Measurements from ENCODE around the gene GPC5. TPM values are rescaled to one million over a fixed set of nuclear protein-coding genes. Genes with fewer than 3 reads are reported as not detected.

The GPC5 gene
- total RNA-seq, 1 donor from 2014 or later = 0.17 TPM

DNA sequence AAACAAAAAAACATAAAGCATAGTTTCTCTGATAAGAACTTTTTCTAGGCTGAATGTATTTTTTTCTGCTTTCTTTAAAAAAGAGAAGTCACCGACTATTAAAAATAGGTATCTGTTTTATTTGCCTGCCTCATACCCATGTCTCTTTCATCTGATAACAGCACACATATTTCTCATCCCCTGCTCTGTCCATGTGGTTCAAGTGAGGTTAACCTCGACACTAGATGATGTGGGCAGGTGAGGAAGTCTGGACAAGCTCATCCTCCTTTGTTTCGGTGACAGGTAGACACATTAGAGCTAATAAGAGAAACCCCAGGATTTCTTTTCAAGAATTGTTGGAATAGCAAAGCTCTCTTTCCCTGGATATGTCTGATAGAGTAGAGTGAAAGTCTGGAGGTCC lies 222.7 kb downstream of the GPC5 start:
- no peaks in the 10 kb centered on the region for H3K36me3 ChIP-seq (ENCODE audit: control insufficient read depth, insufficient read depth, low read length)
- no peak overlapping the region for H3K4me3 ChIP-seq (ENCODE audit: low read depth, low read length)
- no peak for DNase-seq (ENCODE audit: low read depth)
- TF ChIP-seq, protein P1, sequence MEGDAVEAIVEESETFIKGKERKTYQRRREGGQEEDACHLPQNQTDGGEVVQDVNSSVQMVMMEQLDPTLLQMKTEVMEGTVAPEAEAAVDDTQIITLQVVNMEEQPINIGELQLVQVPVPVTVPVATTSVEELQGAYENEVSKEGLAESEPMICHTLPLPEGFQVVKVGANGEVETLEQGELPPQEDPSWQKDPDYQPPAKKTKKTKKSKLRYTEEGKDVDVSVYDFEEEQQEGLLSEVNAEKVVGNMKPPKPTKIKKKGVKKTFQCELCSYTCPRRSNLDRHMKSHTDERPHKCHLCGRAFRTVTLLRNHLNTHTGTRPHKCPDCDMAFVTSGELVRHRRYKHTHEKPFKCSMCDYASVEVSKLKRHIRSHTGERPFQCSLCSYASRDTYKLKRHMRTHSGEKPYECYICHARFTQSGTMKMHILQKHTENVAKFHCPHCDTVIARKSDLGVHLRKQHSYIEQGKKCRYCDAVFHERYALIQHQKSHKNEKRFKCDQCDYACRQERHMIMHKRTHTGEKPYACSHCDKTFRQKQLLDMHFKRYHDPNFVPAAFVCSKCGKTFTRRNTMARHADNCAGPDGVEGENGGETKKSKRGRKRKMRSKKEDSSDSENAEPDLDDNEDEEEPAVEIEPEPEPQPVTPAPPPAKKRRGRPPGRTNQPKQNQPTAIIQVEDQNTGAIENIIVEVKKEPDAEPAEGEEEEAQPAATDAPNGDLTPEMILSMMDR (IDR thresholded peaks at IDR 0.05; ENCODE audit: insufficient read depth, low read length, poor library complexity, severe bottlenecking) = no peak
- no peaks in the 10 kb centered on the region for H3K27me3 ChIP-seq (ENCODE audit: control insufficient read depth, insufficient read depth, low read length)

DNA sequence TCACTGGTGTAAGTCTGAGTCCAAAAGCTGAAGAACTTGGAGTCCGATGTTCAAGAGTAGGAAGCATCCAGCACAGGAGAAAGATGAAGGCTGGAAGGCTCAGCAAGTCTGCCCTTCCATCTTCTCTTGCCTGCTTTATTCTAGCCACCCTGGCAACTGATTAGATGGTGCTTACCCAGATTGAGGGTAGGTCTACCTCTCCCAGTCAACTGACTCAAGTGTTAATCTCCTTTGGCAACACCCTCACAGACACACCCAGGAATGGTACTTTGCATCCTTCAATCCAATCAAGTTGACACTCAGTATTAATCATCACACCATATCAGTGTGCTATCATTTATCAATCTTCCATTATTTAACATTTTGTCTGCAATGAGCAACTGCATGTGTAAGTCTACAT lies 223.5 kb downstream of the GPC5 start:
- Histone ChIP-seq H3K4me3 (ENCODE audit: low read depth, low read length) (no peak overlapping the region), H3K36me3 (ENCODE audit: control insufficient read depth, insufficient read depth, low read length) (no peaks in the 10 kb centered on the region), H3K27me3 (ENCODE audit: control insufficient read depth, insufficient read depth, low read length) (no peaks in the 10 kb centered on the region)
- TF ChIP-seq, protein P1 (IDR thresholded peaks at IDR 0.05; ENCODE audit: insufficient read depth, low read length, poor library complexity, severe bottlenecking) = no peak
- no peak for DNase-seq (ENCODE audit: low read depth)

DNA sequence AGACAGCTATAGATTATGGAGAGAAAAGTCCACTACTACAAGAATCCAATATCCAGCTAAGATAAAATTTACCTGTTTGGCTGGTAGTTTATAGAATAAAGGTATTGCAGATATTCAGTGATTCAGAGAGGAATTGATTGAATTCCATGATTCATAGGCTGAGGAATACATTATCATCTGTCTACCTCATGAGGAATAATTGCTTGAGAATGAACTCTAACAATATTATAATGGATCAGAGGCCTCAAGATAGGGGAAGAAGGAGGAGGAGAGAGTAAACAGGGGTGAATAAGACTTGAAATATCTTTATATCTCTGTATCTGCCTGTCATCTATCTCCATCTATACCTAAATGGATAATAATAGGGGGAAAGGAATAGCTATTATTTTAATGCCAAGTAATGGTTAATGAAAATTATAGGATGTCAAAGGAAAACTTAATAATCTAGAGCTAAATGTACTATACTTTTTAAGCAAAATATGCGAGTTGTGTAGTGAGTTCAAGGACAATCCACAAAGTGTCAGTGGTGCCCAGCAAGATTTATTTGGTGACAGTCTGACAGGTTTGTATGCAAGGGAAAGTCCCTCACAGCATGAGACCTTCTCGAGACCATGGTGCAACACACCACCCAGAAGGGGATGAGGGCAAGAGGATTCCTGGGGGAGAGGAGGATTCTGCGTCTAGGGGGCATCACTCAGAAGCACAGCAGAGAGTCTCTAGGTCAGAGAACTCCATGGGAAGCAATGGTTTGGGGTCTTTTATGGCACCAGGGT lies 224.5 kb downstream of the GPC5 start:
- Histone ChIP-seq H3K4me3 (ENCODE audit: low read depth, low read length) (no peak overlapping the region), H3K27me3 (ENCODE audit: control insufficient read depth, insufficient read depth, low read length) (no peaks in the 10 kb centered on the region), H3K36me3 (ENCODE audit: control insufficient read depth, insufficient read depth, low read length) (no peaks in the 10 kb centered on the region)
- TF ChIP-seq, protein P1 (IDR thresholded peaks at IDR 0.05; ENCODE audit: insufficient read depth, low read length, poor library complexity, severe bottlenecking) = no peak
- DNase-seq (ENCODE audit: low read depth) = no peak

DNA sequence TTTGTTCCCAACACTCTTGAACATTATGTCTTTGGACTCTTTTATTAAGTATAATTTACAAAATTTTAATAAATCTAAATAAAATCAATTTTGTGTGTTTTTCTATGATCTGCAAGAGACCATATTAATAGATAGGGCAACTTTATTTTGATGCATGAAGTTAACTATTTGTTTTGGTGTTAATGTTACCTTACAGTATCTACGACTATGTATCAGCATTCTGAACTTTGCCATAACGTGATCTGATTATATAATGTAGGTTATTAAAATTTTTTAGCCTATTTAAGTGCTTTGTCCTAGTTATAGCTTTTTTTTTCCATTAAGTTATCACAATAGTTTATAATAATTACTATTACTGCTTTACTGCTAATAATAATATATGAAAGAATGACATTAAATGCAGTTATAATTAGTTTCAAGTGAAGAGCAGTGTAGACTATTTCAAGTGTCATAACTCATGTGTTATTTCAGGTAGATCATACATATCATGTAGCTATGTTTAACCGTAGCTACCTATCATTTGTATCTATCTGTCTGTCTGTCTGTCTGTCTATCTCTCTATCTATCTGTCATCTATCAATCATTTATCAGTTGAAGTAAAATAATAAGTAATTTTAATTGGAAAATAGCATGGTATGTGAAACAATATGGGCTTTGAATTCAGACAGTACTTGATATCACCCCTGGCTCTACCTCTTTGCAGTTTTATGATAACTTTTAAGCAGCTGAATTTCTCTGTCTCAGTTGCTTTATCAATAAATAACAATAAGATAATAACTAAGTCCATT lies 229.7 kb downstream of the GPC5 start:
- no peak for DNase-seq (ENCODE audit: low read depth)

DNA sequence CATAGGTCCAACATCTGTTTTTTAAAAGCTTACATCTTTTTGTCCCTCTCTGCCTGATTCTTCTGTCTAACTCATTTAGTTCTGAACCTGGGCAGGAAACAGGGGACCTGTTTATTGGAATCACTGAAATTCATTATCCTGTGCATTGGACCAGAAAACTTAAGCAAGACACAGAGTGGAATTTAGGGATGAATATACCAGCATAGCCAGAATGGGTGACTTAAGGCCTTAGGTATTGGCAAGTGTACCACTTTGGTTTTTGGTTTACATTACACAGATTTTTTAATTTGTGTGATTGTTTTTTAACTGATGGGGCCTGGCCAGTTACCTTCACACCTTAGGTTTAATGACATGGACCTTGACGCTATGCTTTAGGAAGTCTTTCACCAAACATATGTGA lies 232.5 kb downstream of the GPC5 start:
- H3K36me3 ChIP-seq (ENCODE audit: control insufficient read depth, insufficient read depth, low read length) = no peaks in the 10 kb centered on the region
- TF ChIP-seq, protein P1 (IDR thresholded peaks at IDR 0.05; ENCODE audit: insufficient read depth, low read length, poor library complexity, severe bottlenecking) = no peak

More for the DNA sequence above, 229.7 kb downstream of the GPC5 start:
- H3K4me3 ChIP-seq (ENCODE audit: low read depth, low read length) = no peak overlapping the region
- TF ChIP-seq, protein P1 (IDR thresholded peaks at IDR 0.05; ENCODE audit: insufficient read depth, low read length, poor library complexity, severe bottlenecking) = no peak
- H3K27me3 ChIP-seq (ENCODE audit: control insufficient read depth, insufficient read depth, low read length) = no peaks in the 10 kb centered on the region
- H3K36me3 ChIP-seq (ENCODE audit: control insufficient read depth, insufficient read depth, low read length) = no peaks in the 10 kb centered on the region

More for the DNA sequence above, 232.5 kb downstream of the GPC5 start:
- Histone ChIP-seq H3K27me3 (ENCODE audit: control insufficient read depth, insufficient read depth, low read length) (no peaks in the 10 kb centered on the region), H3K4me3 (ENCODE audit: low read depth, low read length) (no peak overlapping the region)
- peak; percentile 35 for DNase-seq (ENCODE audit: low read depth)
